ENCODE measurements around the gene PLA2G2C.
"Not testable (repeated sequence)": the region's sequence is repeated elsewhere in the genome, so short reads cannot be mapped to it uniquely, and the experiment has no call there.

Gene PLA2G2C

DNA sequence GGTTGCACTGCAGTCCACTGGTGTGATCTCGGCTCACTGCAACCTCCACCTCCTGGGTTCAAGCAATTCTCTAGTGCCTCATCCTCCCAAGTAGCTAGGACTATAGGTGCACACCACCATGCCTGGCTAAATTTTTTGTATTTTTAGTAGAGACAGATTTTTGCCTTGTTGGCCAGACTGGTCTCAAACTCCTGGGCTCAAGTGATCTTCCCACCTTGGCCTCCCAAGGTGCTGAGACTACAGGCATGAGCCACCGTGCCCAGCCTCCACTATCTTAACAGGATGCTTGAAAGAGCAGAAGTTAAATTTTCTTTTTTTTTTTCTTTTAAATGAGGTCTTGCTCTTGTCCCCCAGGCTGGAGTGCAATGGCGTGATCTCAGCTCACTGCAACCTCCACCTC lies 55.8 kb downstream of the PLA2G2C start:
- DNase-seq (ENCODE audit: low read depth in 2 of 2) = not testable (repeated sequence)

DNA sequence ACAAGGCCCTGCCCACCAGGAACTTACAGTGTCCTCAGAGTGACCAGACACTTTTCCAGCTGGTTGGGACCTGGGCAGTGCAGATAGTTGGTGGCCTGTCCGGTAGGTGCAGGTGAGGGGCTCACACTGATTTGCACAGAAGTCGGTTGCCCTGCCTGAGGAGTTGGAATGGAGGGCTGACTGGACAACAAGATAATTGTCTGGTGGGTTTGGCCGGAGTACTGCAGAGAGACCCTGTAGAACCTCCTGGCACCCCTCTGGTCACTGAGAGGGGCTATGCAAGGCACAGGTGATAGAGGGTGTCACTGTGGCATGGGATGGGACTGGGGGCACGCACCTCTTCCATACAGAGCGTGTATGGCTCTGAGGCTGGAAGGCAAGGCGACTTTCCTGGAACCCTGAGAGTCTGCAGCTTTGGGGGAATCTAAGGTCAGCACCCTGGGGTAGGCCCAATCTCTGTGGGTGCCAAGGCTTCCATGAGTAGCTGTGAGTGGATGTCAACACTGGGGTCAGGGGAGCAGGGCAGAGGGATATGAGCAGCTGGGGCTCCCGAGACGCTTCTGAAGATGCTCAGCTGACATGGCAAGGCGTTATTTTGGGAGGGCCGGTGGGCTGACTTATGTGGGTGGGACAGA lies 59.4 kb downstream of the PLA2G2C start:
- no peak for DNase-seq (ENCODE audit: low read depth in 2 of 2)

DNA sequence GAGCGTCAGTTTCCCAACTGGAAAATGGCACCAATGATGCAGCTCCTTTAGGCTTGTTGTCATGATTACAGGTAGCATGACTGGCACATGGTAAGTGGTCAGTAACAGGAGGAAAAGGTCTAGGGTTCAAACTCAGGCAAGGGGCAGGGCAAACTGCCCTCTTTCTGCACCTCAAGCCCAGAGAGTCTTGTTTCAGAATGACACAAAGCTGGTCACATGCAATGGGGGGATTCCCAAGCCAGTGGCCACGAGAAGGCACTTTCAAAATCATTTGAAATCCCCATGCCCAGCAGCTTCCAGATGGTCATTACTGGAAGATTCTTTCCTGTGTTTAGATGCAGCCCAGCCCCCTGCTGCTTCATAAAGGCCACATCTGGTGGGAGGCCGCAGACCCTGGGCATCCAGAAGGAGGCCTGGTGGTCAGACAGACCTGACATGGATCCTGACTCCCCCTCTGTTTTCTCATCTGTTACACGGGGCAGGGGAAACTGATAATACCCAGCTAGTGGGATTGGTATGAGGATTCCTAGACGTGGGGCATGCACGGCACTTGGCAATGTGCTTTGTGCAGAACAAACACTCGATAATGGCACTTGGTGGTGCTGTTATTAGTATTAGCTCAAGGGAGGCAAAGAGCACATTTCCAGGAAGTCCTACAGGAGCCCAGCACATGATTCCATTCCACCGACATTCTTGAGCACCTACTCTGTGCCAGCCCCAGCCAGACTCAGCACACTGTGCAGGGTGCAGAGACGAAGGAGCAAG lies 60.1 kb downstream of the PLA2G2C start:
- DNase-seq (ENCODE audit: low read depth in 2 of 2) = no peak

DNA sequence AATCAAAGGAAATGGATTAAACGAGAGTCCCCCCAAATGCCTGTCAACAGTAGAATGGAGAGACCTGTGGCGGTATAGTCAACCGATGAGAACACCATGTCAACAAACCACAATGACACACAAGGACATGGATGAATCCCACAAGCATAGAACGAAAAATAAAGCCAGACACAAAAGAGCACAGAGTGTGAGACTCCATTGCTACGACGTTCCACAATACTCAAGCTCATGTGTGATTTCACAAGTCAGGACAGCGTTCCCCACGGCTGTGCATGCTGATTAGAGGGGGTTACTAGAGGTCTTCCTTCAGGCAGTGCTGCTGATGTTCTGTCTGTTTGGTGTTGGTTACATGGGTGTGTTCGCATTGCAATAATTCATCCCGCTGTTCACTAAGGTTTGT lies 61.2 kb downstream of the PLA2G2C start:
- DNase-seq (ENCODE audit: low read depth in 2 of 2) = no peak

DNA sequence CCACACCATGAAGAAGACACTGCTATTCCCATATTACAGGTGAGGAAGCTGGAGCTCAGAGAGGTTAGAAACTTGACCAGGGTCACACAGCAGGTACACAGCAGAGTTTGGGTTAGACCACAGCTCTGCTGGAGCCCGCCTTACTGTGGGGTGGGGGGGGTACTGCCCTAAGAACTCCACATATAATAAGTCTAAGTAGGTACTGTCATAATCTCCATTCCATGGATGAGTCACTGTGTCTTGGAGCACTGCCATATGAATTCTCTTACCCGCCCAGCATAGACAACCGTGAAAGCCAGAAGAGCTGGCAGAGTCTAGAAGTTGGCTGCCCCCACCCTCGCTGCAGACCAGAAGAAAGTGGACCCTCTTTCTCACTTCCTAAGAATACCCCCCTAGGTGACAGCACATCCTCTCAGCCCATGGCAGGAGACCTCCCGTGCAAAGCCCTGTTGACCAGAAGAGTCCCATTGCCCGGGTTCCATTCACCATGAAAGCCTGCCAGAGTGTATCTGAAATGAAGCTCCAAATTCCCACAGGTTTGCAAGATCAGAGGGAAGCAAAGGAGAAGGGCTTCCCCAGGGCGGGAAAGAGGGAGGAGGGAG lies 61.8 kb downstream of the PLA2G2C start:
- no peak for DNase-seq (ENCODE audit: low read depth in 2 of 2)

DNA sequence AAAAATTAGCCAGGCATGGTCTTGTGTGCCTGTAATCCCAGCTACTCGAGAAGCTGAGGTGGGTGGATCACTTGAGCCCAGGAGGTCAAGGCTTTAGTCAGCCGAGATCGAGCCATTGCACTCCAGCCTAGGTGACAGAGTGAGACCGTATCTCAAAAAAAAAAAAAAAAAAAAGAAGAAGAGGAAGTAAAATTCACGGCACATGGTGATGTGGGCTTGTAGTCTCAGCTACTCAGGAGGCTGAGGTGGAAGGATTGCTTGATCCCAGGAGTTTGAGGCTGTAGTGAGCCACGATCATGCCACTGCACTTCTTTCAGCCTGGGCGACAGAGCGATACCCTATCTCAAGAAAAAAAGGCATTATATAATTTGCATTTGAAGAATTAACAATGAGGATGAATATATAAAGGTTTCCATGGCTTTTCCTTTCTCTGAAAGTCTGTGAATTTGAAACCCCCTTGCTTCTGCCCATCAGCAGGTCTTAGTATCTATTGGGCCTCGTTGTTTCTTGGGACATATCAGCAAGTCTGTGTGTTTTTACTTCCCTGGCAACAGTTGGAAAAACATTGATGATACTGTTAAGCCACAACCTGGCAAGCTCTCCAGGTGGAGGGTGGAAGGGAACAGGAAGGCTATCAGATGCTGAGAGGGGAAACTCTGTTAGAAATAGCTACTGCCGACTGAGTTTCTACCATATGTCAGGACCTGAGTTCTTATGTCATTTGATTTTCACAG lies 62.4 kb downstream of the PLA2G2C start:
- DNase-seq (ENCODE audit: low read depth in 2 of 2) = no peak

DNA sequence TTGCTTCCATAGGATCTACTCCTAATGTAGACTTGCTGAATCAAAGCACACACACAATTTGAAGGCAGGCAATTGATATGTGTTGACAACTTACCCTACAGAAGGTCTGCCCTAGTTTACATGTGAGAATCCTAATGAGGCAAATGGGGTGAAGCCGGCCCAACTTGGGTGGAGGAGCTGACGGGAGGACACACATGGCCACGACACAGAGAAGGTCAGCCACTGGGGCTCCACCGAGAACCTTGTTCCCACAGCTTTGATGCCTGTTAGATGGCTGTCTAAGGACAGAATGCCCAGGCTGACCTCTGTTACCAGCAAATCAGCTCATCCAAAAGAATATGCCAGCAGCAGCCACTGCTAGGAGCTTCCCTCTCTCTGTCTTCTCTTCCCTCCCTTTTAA lies 65.5 kb downstream of the PLA2G2C start:
- no peak for DNase-seq (ENCODE audit: low read depth in 2 of 2)

DNA sequence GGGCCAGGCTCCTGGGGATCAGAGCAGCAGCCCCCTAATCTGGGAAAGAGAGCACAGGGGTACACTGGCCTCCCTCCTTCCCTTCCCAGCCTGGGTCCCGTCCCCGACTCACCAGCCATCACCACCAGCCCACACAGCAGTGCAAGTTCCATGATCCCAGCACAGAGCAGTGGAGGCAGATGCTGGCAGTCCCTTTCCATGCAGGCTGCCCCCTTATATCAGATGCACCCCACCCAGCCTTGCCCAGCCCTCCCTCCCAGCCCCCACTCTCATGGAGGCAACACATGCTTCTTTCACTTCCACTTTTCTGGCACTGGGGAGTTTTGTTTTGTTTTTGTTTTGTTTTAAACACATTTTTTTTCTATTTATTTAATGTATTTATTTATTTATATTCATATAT lies 67.0 kb downstream of the PLA2G2C start, which contains the start of gene PLA2G2D:
Gene PLA2G2D (minus strand): TSS at position 190 of the 400 bp plus-strand sequence. CDS start 38 bp downstream, at position 152.
- no peak for DNase-seq (ENCODE audit: low read depth in 2 of 2)

DNA sequence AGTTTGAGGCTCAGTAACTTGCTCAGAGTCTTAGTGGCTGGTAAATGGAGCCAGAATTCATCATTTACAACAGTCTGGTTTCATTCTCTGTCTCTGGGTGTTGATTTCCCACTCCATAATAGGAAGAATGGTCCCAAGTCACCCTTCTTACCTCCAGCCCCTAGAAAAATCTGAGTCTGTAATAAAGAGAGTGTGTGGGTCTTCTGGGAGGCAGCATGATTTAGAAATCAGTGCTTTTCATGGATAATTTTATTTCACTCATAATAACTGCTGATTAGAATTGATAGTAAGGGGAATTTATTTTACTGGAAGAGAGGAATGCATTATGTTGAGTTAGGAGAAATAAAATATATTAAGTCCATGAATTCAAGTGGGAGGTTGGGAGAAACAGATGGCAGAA lies 69.1 kb downstream of the PLA2G2C start:
- no peak for DNase-seq (ENCODE audit: low read depth in 2 of 2)

DNA sequence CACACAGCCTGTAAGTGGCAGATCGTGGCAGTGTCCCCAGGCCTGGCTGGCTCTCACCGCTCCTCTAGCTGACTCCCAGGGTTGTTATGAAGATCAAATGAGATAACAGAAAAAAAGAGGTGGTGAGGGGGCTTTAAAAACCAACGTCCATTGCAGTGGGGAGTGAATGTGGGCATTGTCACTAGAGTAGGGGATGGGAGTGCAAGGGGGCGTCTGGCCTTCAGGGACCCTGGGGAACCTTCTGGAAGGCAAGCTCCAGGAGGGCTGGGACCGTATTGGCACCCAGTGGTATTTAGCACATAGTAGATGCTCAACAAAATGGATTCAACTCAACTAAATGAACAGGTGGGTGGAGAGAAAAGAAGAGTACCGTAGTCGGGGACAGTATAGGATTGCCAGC lies 70.4 kb downstream of the PLA2G2C start:
- no peak for DNase-seq (ENCODE audit: low read depth in 2 of 2)

DNA sequence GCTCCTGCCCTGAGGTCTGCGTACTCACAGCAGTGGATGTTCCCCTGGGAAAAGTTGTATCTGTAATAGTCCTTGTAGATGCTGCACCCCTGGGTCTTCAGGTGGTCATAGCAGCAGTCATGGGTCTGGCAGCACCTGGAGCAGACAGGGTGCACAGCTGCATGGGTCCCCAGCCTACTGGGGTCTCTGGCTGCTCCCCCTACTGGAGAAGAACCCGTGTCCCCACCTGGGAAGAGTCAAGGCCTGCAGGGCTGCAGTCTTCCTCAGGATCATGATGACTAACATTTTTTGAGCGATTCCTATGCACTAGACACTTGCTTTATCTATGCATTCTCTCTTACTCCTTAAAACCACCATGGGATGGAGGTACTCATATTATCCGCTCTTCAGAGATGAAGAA lies 70.8 kb downstream of the PLA2G2C start:
- no peak for DNase-seq (ENCODE audit: low read depth in 2 of 2)

DNA sequence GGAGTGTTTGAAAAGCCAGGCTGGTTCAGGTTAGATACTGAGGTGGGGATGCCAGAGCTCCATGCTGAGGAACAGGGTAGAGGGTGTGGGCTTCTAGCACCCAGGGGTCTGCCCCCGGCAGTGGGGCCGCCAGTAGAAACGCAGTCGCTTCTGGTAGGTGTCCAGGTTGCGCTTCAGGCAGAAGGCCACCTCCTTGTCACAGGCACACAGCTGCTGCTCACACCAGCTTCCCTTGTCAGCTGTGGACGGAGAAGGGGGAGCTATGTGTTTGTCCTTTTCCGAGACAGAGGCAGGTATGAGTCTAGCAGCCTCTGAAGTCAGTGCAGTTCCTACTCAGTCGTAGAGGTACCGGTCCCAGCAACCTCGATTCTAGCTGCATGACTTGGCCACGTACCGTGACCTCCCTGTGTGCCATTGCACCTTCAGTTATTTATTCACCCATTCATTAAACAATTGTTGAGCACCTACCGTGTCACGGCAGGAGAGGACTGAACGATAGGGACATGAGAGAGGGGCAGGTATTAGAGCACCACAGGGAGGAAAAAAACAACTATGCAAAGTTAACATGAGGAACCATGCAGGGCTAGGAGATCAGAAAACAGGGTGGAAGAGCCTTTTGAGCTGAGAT lies 72.2 kb downstream of the PLA2G2C start:
- DNase-seq (ENCODE audit: low read depth in 2 of 2) = no peak
